ENCODE results near the gene GTF2IRD1.
A peak's percentile ranks its signal among the peaks of the same experiment; 100 is the strongest.
"Not testable (repeated sequence)": the region's sequence is repeated elsewhere in the genome, so short reads cannot be mapped to it uniquely, and the experiment has no call there.

Gene GTF2IRD1

DNA sequence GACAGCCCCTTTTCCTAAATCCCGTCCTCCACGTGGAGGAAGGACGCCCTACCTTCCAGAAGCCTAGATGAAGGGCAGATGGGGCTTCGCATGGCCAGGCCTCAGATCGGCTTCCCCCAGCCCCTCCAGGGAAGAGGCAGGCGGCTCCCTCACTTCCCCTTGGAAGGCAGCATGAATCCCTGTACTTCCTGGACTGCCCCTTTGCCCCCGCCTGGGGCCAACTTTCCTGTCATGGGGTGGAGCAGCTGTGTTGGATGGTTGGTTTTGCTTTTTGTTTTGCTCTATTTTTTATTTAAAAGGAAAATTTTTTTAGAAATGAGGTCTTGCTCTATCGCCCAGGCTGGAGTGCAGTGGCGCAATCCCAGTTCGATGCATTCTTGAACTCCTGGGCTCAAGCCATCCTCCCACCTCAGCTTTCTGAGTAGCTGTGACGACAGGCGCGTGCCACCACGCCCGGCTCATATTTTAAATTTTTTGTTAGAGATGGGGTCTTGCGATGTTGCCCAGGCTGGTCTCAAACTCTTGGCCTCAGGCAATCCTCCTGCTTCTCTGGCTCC lies 27.2 kb downstream of the GTF2IRD1 start:
- H3K79me2 ChIP-seq (ENCODE audit: control insufficient read depth, insufficient read depth, low read length, unreplicated experiment) = peaks cover 33% of the 10 kb centered on the region
- no peaks in the 10 kb centered on the region for H3K27me3 ChIP-seq (ENCODE audit: insufficient read depth, low read length)
- no peak overlapping the region for H2AFZ ChIP-seq (ENCODE audit: low read length, unreplicated experiment)
- no peaks in the 10 kb centered on the region for H3K36me3 ChIP-seq (ENCODE audit: insufficient read depth, low read length)
- H3K4me3 ChIP-seq (ENCODE audit: low read depth, low read length) = peak overlapping the region; percentile 75
- peaks cover 75% of the 10 kb centered on the region for H3K4me1 ChIP-seq (ENCODE audit: control insufficient read depth, insufficient read depth, low read length, unreplicated experiment)
- H3K27ac ChIP-seq (ENCODE audit: low read depth, low read length) = peak overlapping the region; percentile 99

GRCh38 chr7:74481458-74482196 lies 27.9 kb downstream of the GTF2IRD1 start:
- peak overlapping the region; percentile 75 for H3K4me3 ChIP-seq (ENCODE audit: low read depth, low read length)
- H3K27me3 ChIP-seq (ENCODE audit: insufficient read depth, low read length) = no peaks in the 10 kb centered on the region
- no peaks in the 10 kb centered on the region for H3K36me3 ChIP-seq (ENCODE audit: insufficient read depth, low read length)
- peak overlapping the region; percentile 99 for H3K27ac ChIP-seq (ENCODE audit: low read depth, low read length)
- H3K4me1 ChIP-seq (ENCODE audit: control insufficient read depth, insufficient read depth, low read length, unreplicated experiment) = peaks cover 68% of the 10 kb centered on the region
- H3K79me2 ChIP-seq (ENCODE audit: control insufficient read depth, insufficient read depth, low read length, unreplicated experiment) = peaks cover 34% of the 10 kb centered on the region
- no peak overlapping the region for H2AFZ ChIP-seq (ENCODE audit: low read length, unreplicated experiment)

GRCh38 chr7:74482197-74482467 lies 28.4 kb downstream of the GTF2IRD1 start:
- Histone ChIP-seq H3K79me2 (ENCODE audit: control insufficient read depth, insufficient read depth, low read length, unreplicated experiment) (peaks cover 34% of the 10 kb centered on the region), H3K4me3 (ENCODE audit: low read depth, low read length) (no peak overlapping the region), H3K27me3 (ENCODE audit: insufficient read depth, low read length) (no peaks in the 10 kb centered on the region), H3K36me3 (ENCODE audit: insufficient read depth, low read length) (no peaks in the 10 kb centered on the region), H3K4me1 (ENCODE audit: control insufficient read depth, insufficient read depth, low read length, unreplicated experiment) (peaks cover 63% of the 10 kb centered on the region), H2AFZ (ENCODE audit: low read length, unreplicated experiment) (no peak overlapping the region), H3K27ac (ENCODE audit: low read depth, low read length) (peak overlapping the region; percentile 99)

DNA sequence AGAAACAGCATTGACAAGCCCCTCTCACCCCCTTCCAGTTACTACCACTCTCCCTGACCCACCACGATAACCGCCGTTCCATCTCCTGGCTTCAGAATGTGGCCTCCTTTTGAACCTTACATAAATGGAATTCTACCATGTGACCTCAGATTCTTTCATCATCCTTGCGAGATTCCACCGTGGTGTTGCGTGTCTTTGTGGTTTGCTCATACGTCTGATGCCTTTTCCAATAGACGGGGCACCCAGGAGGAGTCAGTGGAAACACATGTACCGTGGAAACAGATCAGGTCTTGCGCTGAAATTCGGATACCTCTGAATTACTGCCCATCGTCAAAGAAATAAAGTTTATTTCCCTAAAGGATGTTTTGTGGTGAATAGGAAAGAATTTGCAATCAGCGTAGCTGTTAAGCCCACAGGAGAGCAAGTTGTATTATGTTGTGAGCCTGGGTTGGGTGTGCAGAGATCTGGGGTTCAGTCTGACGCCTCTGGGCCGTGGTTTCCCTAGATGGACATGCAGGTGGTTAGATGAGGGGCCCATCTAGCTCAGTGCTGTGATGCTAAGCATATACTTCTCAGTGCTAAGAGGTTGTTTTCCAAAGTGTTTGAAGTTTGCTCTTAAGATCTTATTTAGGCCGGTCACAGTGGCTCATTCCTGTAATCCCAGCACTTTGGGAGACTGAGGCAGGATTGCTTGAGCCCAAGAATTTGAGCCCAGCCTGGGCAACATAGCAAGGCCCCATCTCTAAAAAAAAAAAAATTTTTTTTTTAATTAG lies 29.1 kb downstream of the GTF2IRD1 start:
- H3K27ac ChIP-seq (ENCODE audit: low read depth, low read length) = peak overlapping the region; percentile 99

DNA sequence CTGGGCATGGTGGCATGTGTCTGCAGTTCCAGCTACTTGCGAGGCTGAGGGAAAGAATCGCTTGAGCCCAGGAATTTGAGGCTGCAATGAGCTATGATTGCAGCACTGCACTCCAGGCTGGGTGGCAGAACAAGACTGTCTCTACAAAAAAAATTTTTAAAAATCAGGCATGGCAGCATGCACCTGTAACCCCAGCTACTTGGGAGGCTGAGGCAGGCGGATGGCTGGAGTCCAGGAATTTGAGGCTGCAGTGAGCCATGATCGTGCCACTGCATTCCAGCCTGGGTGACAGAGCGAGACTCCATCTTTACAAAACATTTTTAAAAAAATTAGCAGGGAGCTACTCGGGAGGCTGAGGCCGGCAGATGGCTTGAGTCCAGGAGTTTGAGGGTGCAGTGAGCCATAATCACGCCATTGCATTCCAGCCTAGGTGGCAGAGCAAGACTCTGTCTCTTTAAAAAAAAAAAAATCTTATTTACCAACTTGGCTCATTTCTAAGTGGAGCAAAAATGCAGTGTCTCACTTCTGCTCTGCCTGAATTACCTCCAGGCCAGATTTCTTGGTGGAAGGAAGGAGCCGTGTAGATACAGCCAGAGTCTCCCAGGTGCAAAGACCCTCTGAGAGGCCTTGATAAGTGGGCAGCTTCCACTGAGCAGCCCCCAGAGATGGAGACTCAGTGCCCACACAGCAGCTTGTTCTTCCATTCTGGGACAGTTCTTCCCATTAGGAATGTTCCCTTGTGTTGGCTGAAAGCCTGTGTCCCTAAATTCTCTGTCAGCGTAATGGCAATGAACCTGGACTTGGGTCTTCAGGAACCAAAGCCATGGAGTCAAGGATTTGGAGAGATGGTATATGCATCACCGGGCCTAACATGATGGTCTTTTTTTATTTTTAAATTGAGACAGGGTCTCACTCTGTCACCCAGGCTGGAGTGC lies 30.0 kb downstream of the GTF2IRD1 start:
- Histone ChIP-seq H3K36me3 (ENCODE audit: insufficient read depth, low read length) (no peaks in the 10 kb centered on the region), H3K79me2 (ENCODE audit: control insufficient read depth, insufficient read depth, low read length, unreplicated experiment) (peaks cover 31% of the 10 kb centered on the region), H3K4me3 (ENCODE audit: low read depth, low read length) (no peak overlapping the region), H3K4me1 (ENCODE audit: control insufficient read depth, insufficient read depth, low read length, unreplicated experiment) (peaks cover 49% of the 10 kb centered on the region), H2AFZ (ENCODE audit: low read length, unreplicated experiment) (no peak overlapping the region), H3K27me3 (ENCODE audit: insufficient read depth, low read length) (no peaks in the 10 kb centered on the region), H3K27ac (ENCODE audit: low read depth, low read length) (peak overlapping the region; percentile 99)

More for the DNA sequence above, 29.1 kb downstream of the GTF2IRD1 start:
- no peaks in the 10 kb centered on the region for H3K36me3 ChIP-seq (ENCODE audit: insufficient read depth, low read length)
- no peaks in the 10 kb centered on the region for H3K27me3 ChIP-seq (ENCODE audit: insufficient read depth, low read length)
- H3K4me1 ChIP-seq (ENCODE audit: control insufficient read depth, insufficient read depth, low read length, unreplicated experiment) = peaks cover 56% of the 10 kb centered on the region
- H2AFZ ChIP-seq (ENCODE audit: low read length, unreplicated experiment) = no peak overlapping the region
- no peak overlapping the region for H3K4me3 ChIP-seq (ENCODE audit: low read depth, low read length)
- H3K79me2 ChIP-seq (ENCODE audit: control insufficient read depth, insufficient read depth, low read length, unreplicated experiment) = peaks cover 30% of the 10 kb centered on the region

GRCh38 chr7:74485611-74486010 lies 31.9 kb downstream of the GTF2IRD1 start:
- H3K27me3 ChIP-seq (ENCODE audit: insufficient read depth, low read length) = no peaks in the 10 kb centered on the region
- no peak overlapping the region for H3K27ac ChIP-seq (ENCODE audit: low read depth, low read length)
- H3K4me1 ChIP-seq (ENCODE audit: control insufficient read depth, insufficient read depth, low read length, unreplicated experiment) = peaks cover 33% of the 10 kb centered on the region
- no peak overlapping the region for H3K4me3 ChIP-seq (ENCODE audit: low read depth, low read length)
- H2AFZ ChIP-seq (ENCODE audit: low read length, unreplicated experiment) = no peak overlapping the region
- H3K36me3 ChIP-seq (ENCODE audit: insufficient read depth, low read length) = no peaks in the 10 kb centered on the region
- H3K79me2 ChIP-seq (ENCODE audit: control insufficient read depth, insufficient read depth, low read length, unreplicated experiment) = peaks cover 32% of the 10 kb centered on the region

- not testable (repeated sequence) for H3K27me3 ChIP-seq (ENCODE audit: insufficient read depth, low read length); H3K4me1 ChIP-seq (ENCODE audit: control insufficient read depth, insufficient read depth, low read length, unreplicated experiment); H2AFZ ChIP-seq (ENCODE audit: low read length, unreplicated experiment); H3K4me3 ChIP-seq (ENCODE audit: low read depth, low read length); H3K36me3 ChIP-seq (ENCODE audit: insufficient read depth, low read length); H3K27ac ChIP-seq (ENCODE audit: low read depth, low read length)
- H3K79me2 ChIP-seq (ENCODE audit: control insufficient read depth, insufficient read depth, low read length, unreplicated experiment) = peaks cover 29% of the 10 kb centered on the region
Measured at GRCh38 chr7:74488518-74489030, 34.9 kb downstream of the GTF2IRD1 start.

DNA sequence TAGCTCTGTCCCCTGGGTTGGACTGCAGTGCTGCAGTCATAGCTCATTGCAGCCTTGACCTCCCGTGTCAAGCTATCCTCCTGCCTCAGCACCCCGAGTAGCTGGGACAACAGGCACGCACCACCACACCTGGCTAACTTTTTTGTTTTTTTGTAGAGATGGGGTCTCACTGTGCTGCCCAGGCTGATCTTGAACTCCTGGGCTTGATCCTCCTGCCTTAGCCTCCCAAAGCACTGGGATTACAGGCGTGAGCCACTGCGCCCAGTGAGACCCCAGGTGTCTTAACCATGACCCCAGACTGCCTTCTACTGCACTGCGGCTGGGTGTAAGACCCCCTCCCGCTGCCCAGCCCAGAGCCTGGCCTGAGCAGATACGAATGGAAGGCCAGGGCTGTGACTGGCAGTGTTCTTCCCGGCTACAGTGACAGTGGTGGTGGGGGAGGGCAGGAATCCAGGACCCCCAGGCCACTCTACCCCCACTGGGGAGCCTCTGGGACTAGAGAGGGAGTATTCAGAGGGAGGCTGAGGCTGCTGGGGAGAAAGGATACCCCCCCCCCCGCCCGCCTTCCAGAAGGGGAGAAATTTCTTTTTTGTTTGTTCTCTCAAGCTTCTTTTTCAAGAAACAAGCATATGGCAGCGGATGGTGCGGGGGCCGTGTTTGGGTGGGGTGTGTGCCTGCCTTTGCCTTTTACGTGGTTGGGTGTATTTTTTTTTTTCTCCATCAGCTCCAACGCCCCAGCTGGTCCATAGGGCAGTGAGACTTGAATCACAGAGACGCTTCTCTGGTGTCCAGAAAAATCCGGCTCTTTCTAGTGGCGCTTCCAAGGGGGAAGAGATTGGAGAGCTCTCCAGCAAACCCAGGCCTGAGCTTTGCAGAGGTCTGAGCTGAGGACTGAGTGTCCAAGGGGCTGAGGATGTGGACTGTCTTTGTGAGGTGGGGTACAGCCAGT lies 36.6 kb downstream of the GTF2IRD1 start:
- Histone ChIP-seq H3K36me3 (ENCODE audit: insufficient read depth, low read length) (no peaks in the 10 kb centered on the region), H3K79me2 (ENCODE audit: control insufficient read depth, insufficient read depth, low read length, unreplicated experiment) (peaks cover 19% of the 10 kb centered on the region), H2AFZ (ENCODE audit: low read length, unreplicated experiment) (no peak overlapping the region), H3K27ac (ENCODE audit: low read depth, low read length) (no peak overlapping the region), H3K4me3 (ENCODE audit: low read depth, low read length) (no peak overlapping the region), H3K4me1 (ENCODE audit: control insufficient read depth, insufficient read depth, low read length, unreplicated experiment) (no peaks in the 10 kb centered on the region), H3K27me3 (ENCODE audit: insufficient read depth, low read length) (no peaks in the 10 kb centered on the region)

- H3K4me3 ChIP-seq (ENCODE audit: low read depth, low read length); H3K27me3 ChIP-seq (ENCODE audit: insufficient read depth, low read length); H3K36me3 ChIP-seq (ENCODE audit: insufficient read depth, low read length); H2AFZ ChIP-seq (ENCODE audit: low read length, unreplicated experiment); H3K4me1 ChIP-seq (ENCODE audit: control insufficient read depth, insufficient read depth, low read length, unreplicated experiment); H3K27ac ChIP-seq (ENCODE audit: low read depth, low read length): not testable (repeated sequence)
- H3K79me2 ChIP-seq (ENCODE audit: control insufficient read depth, insufficient read depth, low read length, unreplicated experiment) = peaks cover 15% of the 10 kb centered on the region
Measured at GRCh38 chr7:74491490-74491889, 37.8 kb downstream of the GTF2IRD1 start.

Measured in ACC112 (cell line).